ENCODE data around the gene NANS. TPM values are rescaled to one million over a fixed set of nuclear protein-coding genes. Genes with fewer than 3 reads are reported as not detected.

The NANS gene
- total RNA-seq, 1 donor from 2014 or later: 61.9 TPM

- no peak for TF ChIP-seq CTCF (IDR thresholded peaks at IDR 0.05)
- H3K4me3 ChIP-seq: no peak overlapping the region
- no peaks in the 10 kb centered on the region for H3K27me3 ChIP-seq (ENCODE audit: low read depth)
- peaks cover 2% of the 10 kb centered on the region for H3K4me1 ChIP-seq
- H3K27ac ChIP-seq: no peak overlapping the region
- no peaks in the 10 kb centered on the region for H3K9me3 ChIP-seq
- H3K36me3 ChIP-seq: peaks cover 71% of the 10 kb centered on the region
- DNase-seq (no peak), ATAC-seq (no peak)
- intact Hi-C loops (cut with DNase I): no loop called here
Measured at GRCh38 chr9:98064623-98065392, 8.3 kb downstream of the NANS start.

- Histone ChIP-seq H3K4me3 (no peak overlapping the region), H3K9me3 (no peaks in the 10 kb centered on the region), H3K27ac (no peak overlapping the region), H3K27me3 (ENCODE audit: low read depth) (no peaks in the 10 kb centered on the region), H3K36me3 (peaks cover 65% of the 10 kb centered on the region), H3K4me1 (peaks cover under 1% of the 10 kb centered on the region)
- no peak for DNase-seq
- ATAC-seq: peak; percentile 59 to 78
- TF ChIP-seq CTCF (IDR thresholded peaks at IDR 0.05): no peak
- intact Hi-C loops (cut with DNase I): no loop called here
Measured at GRCh38 chr9:98066235-98066634, 9.7 kb downstream of the NANS start.

- H3K36me3 ChIP-seq: peaks cover 55% of the 10 kb centered on the region
- H3K4me3 ChIP-seq: no peak overlapping the region
- intact Hi-C loops (cut with DNase I): no loop called here
- ATAC-seq (no peak), DNase-seq (no peak)
- no peaks in the 10 kb centered on the region for H3K9me3 ChIP-seq
- no peak for TF ChIP-seq CTCF (IDR thresholded peaks at IDR 0.05)
- peaks cover 10% of the 10 kb centered on the region for H3K4me1 ChIP-seq
- no peak overlapping the region for H3K27ac ChIP-seq
- no peaks in the 10 kb centered on the region for H3K27me3 ChIP-seq (ENCODE audit: low read depth)
Measured at GRCh38 chr9:98067184-98067583, 10.7 kb downstream of the NANS start.

- no peaks in the 10 kb centered on the region for H3K27me3 ChIP-seq (ENCODE audit: low read depth)
- H3K4me1 ChIP-seq: peaks cover 23% of the 10 kb centered on the region
- intact Hi-C loops (cut with DNase I): no loop called here
- no peak overlapping the region for H3K4me3 ChIP-seq
- ATAC-seq (no peak), DNase-seq (no peak)
- no peak for TF ChIP-seq CTCF (IDR thresholded peaks at IDR 0.05)
- peaks cover 31% of the 10 kb centered on the region for H3K36me3 ChIP-seq
- H3K9me3 ChIP-seq: no peaks in the 10 kb centered on the region
- H3K27ac ChIP-seq: no peak overlapping the region
Measured at GRCh38 chr9:98069551-98069950, 13.0 kb downstream of the NANS start.

GRCh38 chr9:98070704-98071103 is 14.2 kb downstream of the NANS start:
- intact Hi-C loops (cut with DNase I): no loop called here
- H3K27ac ChIP-seq: no peak overlapping the region
- peaks cover 31% of the 10 kb centered on the region for H3K4me1 ChIP-seq

More at GRCh38 chr9:98070704-98071103, 14.2 kb downstream of the NANS start:
- Histone ChIP-seq H3K9me3 (no peaks in the 10 kb centered on the region), H3K4me3 (no peak overlapping the region), H3K27me3 (ENCODE audit: low read depth) (no peaks in the 10 kb centered on the region), H3K36me3 (peaks cover 20% of the 10 kb centered on the region)
- no peak for ATAC-seq
- no peak for DNase-seq
- no peak for TF ChIP-seq CTCF (IDR thresholded peaks at IDR 0.05)
